GM21381 (cell line): ENCODE measurements around the gene NR5A1.

ENCODE experiments used
- ATAC-seq: cut with Tn5 transposase; IDR thresholded peaks from one replicate; pipeline ENCODE4 v1.9.1; 2021; ENCODE audit warnings: mild to moderate bottlenecking, moderate library complexity; ENCODE audit not compliant: unreplicated experiment

The NR5A1 gene

DNA sequence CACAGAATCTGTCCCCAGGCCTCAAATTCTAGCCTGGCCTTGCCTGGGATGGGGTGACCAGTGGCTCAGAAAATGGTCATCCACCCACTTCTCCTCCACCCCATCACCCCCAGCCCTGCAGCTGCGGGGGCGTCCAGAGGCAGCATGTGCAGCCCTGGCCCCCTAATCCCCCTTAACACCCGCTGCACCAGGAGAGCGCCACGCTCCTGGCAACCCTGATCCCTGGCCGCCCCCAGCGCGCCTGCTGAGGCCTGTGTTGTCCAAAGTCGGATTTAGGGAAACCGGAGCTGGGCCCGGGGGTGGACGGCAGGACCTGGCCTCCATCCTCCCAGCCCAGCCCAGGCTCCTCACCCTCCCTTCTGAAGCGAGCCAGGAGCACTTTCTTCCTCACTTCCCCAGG lies 22.0 kb downstream of the NR5A1 start:
- ATAC-seq = no peak

- ATAC-seq = no peak
These were observed 23.7 kb downstream of the NR5A1 start for GRCh38 chr9:124483481-124483880.

- no peak for ATAC-seq
These were observed 24.7 kb downstream of the NR5A1 start for GRCh38 chr9:124482431-124483031.

GRCh38 chr9:124481115-124481514 lies 26.1 kb downstream of the NR5A1 start:
- no peak for ATAC-seq

DNA sequence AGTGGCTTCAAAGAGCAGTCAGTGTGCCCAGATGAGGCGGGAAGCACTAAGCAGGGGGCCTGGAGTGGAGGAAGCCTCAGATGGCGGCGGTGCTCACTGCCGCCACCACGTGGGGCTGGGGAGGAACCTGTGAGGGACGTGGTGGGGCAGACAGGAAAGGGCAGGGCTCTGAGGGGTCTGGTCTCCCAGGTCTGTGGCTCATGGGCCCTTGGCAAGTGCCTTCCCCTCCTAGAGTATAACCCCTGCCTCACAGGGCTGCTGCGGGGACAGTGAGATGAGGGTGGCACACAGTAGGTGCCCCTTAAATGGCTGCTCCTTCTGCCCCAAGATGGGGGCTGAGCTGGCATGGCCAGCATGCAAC lies 26.6 kb downstream of the NR5A1 start:
- no peak for ATAC-seq

GRCh38 chr9:124479947-124480620 lies 27.1 kb downstream of the NR5A1 start:
- no peak for ATAC-seq

- no peak for ATAC-seq
These were observed 27.8 kb downstream of the NR5A1 start for GRCh38 chr9:124479371-124479770.

GRCh38 chr9:124478354-124478753 lies 28.8 kb downstream of the NR5A1 start:
- ATAC-seq = no peak

GRCh38 chr9:124477648-124478285 lies 29.4 kb downstream of the NR5A1 start:
- no peak for ATAC-seq

DNA sequence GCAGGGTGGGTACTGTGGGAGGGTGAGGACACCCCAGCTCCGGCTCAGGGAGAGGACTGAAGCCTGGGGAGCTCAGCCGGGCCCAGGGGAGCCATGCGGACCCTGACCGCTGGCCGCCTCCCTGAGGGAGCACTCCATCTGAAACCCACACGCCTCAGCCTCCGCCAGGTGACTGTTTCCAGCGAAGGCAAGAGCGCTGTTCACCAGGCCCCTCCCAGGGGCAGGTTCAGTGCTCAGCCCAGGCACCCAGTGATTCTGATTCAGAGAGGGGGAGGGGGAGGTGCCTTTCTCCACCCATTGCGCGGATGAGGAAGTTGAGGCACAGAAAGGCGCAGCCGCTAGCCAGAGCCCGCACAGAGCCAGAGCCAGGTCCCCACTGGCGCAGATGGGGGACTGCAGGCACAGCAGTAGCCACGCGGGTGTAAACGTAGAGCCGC lies 30.0 kb downstream of the NR5A1 start:
- ATAC-seq = no peak

DNA sequence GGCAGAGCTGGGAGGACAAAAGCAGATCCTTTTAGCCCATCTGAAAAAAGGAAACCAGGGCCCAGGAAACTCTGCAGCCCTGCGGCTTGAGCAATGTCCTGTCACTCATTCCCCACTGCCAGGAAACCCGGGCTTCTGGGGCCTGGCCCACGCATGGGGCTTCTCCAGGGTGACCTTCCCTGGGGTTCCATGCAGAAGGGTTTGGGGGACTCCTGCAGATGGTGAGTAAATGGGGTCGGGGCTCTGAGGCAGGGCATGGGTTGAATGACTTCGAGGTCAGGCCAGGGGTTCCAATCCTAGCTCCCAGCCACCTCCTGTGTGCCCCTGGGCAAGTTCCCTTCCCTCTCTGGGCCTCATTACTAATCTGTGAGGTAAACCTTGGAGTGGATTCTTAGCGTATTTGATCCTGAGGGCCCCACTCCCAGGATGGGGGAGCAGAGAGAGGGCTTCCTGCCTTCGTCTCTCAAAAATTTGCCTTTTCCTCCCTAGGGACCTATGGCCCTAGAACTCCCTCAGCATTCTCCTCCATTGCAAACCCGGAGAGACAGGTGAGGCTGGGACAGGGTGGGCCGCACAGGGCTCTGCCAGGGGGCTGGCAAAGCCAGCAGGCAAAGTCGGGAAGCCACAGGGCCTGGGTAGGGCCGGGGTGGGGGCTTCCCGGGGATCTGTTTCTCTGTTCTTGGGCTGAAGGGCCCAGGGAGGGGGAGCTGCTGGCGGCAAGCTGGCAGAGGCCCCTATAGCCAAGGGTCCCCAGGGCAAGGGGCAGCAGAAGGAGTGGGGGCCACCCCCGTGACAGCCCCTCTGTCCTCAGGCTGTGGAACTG lies 31.1 kb downstream of the NR5A1 start:
- ATAC-seq = no peak

DNA sequence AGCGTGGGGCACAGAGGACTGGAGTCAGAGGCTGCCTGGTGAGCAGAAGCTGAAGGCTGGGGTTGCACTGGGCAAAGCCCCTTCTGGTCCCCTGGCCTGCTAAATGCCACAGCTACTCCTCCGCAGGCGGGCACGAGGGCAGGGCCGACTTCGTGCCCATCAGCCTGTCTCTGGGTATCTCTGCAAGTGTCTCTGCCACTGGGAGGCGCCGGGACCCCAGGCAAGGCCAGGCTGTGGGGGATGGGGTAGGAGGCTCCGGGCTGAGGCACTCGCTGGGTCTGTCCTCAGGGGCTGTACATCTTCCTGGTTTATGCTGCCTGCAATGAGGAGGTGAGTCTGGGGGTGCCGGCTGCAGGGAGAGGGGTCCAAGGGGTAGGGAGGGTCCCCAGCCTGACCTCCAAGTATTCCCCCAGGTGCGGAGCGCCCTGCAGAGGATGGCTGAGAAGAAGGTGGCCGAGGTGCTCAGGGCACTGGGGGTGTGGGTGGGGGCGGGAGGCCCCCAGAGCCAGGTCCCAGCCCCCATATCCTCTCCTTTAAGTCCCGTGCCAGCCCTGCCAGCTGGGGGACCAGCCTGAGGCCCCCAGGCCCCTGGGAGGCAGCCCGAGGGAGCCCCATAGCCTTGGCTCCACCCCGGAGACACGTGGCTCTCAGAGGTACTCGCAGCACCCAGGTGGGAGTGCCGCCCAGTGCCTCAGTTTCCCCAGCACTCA lies 31.9 kb downstream of the NR5A1 start:
- no peak for ATAC-seq

GRCh38 chr9:124474151-124474550 lies 33.0 kb downstream of the NR5A1 start:
- no peak for ATAC-seq

DNA sequence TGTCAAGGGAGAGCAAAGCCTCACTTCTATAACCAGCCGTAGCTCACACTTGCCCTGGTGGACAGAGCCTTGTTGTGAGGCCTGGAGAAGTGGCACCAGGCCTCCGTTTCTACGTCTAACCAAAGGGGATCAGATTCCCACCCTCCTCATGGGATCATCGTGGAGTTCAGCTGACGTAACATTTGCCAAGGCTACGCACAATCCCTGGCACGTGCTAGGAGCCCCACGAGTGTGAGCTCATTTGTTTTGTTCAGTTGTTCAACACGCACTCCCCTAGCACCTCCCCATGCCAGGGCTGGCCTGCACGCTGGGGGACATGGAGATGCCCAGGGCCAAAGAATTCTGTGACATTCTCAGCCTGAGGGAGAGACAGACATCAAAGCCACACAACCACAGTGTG lies 33.9 kb downstream of the NR5A1 start:
- no peak for ATAC-seq

DNA sequence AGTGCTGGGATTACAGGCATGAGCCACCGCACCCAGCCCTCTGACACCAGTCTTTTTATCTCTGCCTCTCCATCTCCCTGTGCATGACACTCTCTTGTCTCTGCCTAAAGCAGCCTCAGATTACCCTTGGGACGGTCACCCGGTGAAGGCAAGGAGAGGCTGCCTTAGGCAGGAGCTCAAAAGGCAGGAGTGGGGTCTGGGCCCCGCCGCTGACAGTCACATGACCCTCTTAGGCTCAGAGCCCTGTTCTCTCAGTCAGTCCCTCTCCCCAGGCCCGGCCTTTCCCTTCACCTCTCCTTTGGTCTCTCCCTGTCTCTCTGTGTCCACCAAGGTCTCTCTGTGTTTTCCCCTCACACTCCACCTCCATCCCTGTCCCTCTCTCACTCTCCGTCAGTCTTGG lies 34.4 kb downstream of the NR5A1 start:
- ATAC-seq = no peak

DNA sequence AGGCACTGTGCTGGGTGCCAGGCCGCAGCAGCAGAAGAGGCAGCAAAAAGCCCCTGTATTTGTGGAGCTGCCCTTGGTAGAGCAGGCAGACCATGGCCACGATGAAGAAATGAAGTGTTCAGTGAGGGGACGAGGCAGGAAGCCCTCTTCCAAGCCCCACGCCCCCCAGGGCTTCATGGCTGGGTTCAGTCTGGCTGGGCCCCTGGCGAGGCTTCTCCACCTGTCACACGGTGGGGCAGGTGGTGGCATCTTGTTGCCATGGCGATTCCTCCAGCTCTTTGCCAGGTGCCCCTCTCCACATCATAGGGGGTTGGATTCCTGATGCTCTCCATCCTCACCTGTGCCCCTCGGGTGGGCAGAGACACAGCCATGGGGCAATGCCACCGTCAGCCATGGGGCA lies 35.4 kb downstream of the NR5A1 start:
- ATAC-seq = no peak

DNA sequence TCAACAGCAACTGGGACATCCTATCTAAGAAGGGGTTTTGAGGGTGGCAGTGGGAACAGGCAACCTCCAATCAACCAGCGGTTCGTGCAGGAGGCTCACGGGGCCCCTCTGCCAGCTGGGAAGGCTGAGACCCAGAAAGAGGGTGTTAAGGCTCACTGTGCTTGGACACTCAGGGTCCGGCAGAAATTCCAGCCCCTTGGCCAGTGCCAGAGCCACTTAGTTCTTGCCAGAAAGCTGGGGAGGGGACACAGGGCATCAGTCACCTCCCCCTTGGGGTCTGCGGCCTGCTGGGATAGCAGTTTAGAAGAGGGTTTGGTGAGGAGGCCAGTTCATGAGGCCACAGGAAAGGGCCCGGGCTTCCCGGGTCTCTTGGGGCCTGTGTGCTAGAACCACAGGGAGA lies 36.5 kb downstream of the NR5A1 start:
- ATAC-seq = no peak

DNA sequence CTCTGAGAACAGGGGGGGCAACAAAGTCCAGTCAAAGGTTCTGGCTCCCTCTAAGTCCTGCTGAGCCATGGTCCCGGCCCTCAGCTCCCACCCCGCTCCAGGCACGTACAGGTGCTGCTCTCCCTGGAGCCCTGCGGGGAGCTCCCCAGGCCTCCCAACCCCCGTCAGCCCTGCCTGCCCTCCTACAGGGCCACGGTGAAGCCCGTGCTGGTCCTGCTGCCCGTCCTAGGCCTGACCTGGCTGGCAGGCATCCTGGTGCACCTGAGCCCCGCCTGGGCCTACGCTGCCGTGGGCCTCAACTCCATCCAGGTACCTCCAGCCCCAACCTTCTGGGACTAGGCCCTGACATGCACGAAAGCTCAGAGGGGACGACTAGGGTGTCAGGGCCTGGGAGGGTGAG lies 36.9 kb downstream of the NR5A1 start:
- ATAC-seq = no peak

- no peak for ATAC-seq
These were observed 38.0 kb downstream of the NR5A1 start for GRCh38 chr9:124469011-124469832.

- no peak for ATAC-seq
These were observed 39.0 kb downstream of the NR5A1 start for GRCh38 chr9:124468061-124468740.
